Measurements from ENCODE around the gene GDPGP1.
A peak's percentile ranks its signal among the peaks of the same experiment; 100 is the strongest.
"Not testable (repeated sequence)": the region's sequence is repeated elsewhere in the genome, so short reads cannot be mapped to it uniquely, and the experiment has no call there.

Gene GDPGP1

DNA sequence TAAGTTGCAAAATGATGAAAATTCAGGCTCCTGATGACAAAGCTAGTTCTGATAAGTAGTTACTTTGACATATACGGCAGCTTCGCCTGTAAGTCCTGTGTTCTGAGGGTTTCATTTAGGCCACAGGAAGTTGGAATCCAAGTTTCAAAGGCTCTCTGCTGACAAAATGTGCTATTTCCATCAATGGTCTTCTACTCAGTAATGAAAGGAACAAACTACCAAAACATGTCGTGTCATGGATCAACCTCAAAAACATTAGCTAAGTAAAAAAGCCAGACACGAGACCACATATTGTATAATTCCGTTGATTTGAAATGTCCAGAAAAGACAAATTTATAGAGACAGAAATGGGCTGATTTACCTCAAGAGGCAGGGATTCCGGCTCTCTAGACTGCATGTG lies 53.9 kb downstream of the GDPGP1 start:
- no peak for TF ChIP-seq CTCF (IDR thresholded peaks at IDR 0.05; ENCODE audit: control insufficient read depth, insufficient read depth, low read depth, low read length, missing control alignments)
- DNase-seq (ENCODE audit: low read depth), result no peak
- H3K4me3 ChIP-seq (ENCODE audit: control insufficient read depth, low read depth, low read length), result no peak overlapping the region

- no peak for DNase-seq (ENCODE audit: low read depth)
- TF ChIP-seq CTCF (IDR thresholded peaks at IDR 0.05; ENCODE audit: control insufficient read depth, insufficient read depth, low read depth, low read length, missing control alignments), result no peak
- H3K4me3 ChIP-seq (ENCODE audit: control insufficient read depth, low read depth, low read length), result no peak overlapping the region
These were observed 57.8 kb downstream of the GDPGP1 start for GRCh38 chr15:90291679-90292356.

DNA sequence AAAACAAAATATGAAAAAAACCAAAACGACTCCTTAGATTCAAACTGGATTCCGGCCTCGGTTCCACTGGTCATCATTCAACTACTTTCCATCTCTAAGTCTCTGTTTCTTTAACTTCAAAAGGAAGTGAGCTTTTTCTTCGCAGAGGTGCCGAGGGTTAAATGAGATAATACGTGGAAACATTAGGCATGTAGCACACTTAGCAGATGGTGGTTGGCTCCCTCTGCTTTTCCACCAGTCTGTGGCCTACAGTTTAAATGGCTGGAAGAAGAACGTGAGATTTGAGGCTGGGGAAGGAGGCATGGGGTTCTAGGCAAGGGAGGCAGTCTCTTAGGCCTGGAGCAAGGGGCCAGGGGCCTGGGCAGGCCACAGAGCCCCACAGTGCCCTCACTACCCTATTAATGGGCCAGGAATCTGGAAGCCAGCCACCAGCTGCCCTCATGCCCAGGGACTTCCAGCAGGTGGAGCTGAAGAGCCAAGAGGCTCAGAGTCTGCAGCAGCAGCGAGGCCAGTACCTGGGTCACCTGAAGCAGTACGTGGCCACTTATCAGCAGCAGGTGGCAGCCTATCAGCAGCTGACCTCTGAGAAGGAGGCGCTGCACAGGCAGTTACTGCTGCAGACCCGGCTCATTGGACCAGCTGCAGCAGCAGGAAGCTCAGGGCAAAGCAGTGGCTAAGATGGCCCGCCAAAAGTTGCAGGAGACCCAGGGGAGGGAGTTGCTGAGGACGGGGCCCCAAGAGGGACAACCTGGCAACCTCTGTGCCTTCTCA lies 59.2 kb downstream of the GDPGP1 start:
- H3K4me3 ChIP-seq (ENCODE audit: control insufficient read depth, low read depth, low read length); DNase-seq (ENCODE audit: low read depth): not testable (repeated sequence)
- peak; percentile 87 for TF ChIP-seq CTCF (IDR thresholded peaks at IDR 0.05; ENCODE audit: control insufficient read depth, insufficient read depth, low read depth, low read length, missing control alignments)

DNA sequence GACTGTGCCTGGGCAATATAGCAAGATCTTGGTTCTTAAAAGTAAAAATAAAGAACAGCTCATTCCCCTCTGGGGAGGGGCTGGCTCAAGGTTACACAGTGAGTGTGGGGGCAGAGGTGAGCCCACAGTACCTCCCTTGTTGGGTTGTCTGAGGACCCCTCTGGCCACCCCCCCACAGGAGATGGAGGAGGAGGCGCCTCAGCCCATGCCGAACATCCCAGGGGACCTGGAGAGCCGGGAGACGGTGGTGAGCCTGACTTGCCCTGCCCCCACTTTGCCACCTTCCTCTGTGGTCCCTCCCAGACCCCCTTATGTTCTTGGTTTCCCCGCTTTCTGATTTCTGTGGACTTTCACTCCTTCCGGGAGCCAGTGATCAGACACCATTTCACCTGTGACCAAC lies 60.1 kb downstream of the GDPGP1 start:
- no peak for TF ChIP-seq CTCF (IDR thresholded peaks at IDR 0.05; ENCODE audit: control insufficient read depth, insufficient read depth, low read depth, low read length, missing control alignments)

GRCh38 chr15:90294601-90295269 lies 60.7 kb downstream of the GDPGP1 start:
- no peak overlapping the region for H3K4me3 ChIP-seq (ENCODE audit: control insufficient read depth, low read depth, low read length)
- DNase-seq (ENCODE audit: low read depth), result no peak
- no peak for TF ChIP-seq CTCF (IDR thresholded peaks at IDR 0.05; ENCODE audit: control insufficient read depth, insufficient read depth, low read depth, low read length, missing control alignments)

More for the DNA sequence above, 60.1 kb downstream of the GDPGP1 start:
- no peak for DNase-seq (ENCODE audit: low read depth)
- H3K4me3 ChIP-seq (ENCODE audit: control insufficient read depth, low read depth, low read length), result no peak overlapping the region

DNA sequence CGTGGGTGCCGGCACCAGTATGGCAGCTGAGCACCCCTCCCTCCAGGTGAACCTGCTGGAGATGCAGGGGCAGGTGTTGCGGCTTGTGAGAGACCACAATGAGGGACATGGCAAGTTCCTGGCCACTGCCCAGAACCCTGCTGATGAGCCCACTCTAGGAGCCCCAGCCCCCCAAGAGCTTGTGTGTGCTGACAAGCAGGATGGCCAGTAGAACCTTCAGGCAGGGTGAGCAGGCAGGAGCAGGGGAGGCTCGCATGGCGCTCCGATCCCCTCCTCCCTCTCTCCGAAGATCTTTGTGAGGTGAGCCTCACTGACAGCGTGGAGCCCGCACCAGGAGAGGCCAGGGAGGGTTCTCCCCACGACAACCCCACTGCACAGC lies 61.2 kb downstream of the GDPGP1 start:
- H3K4me3 ChIP-seq (ENCODE audit: control insufficient read depth, low read depth, low read length), result no peak overlapping the region
- TF ChIP-seq CTCF (IDR thresholded peaks at IDR 0.05; ENCODE audit: control insufficient read depth, insufficient read depth, low read depth, low read length, missing control alignments), result no peak
- no peak for DNase-seq (ENCODE audit: low read depth)

Measured in AG09309 (cell line).